HG03108 (cell line): Measurements from ENCODE around the gene PRKCE.
A peak's percentile ranks its signal among the peaks of the same experiment; 100 is the strongest.
"Not testable (repeated sequence)": the region's sequence is repeated elsewhere in the genome, so short reads cannot be mapped to it uniquely, and the experiment has no call there.

Experiments used
- ATAC-seq: cut with Tn5 transposase; IDR thresholded peaks from one replicate; pipeline ENCODE4 v1.9.1; 2021; ENCODE audit warnings: moderate library complexity; ENCODE audit not compliant: unreplicated experiment

Gene PRKCE

GRCh38 chr2:45881970-45882581 is 230.6 kb downstream of the PRKCE start:
- ATAC-seq = no peak

- no peak for ATAC-seq
Measured at GRCh38 chr2:45882707-45883602, 231.5 kb downstream of the PRKCE start.

GRCh38 chr2:45883603-45884000 is 232.1 kb downstream of the PRKCE start:
- no peak for ATAC-seq

DNA sequence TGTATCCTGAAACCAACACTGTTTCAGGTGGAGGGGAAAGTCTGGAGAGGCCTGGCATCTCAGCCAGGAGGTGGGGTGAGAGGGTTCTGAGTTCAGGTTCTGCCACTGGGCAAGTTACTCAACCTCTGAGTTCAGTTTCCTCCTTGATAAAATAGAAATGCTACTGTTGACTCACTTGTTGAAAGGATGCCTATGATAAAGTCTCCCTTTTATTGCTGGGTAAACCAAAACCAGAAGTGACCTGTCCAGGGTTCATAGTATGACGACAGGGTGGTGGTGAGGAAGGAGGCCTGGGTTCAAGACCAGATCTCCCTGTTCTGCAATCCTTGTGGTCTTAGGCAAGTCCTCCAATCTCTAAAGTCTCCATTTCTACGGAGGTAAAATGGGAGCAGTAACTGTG is 232.7 kb downstream of the PRKCE start:
- no peak for ATAC-seq

DNA sequence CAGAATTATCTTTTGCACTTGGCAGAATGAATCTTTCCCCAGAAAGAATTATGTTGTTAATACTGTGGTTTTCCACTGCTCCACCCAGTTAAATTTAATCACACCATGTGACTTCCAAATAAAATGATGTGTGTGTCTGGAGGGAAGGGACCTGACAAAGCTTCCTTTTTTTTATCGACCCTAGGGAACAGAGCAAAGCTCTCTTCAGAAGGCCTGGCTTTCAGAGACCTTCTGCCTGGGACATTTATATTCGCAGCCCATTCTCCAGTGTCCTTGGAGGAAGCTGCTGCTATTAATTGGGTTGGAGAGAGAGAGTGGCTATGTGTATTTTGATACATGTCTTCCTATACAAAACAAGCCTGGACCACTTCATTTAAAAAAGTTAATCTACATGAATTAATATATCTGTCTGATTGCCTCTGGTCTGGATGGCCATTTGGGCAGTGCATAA is 233.7 kb downstream of the PRKCE start:
- no peak for ATAC-seq

- ATAC-seq = no peak
Measured at GRCh38 chr2:45886171-45886663, 234.7 kb downstream of the PRKCE start.

DNA sequence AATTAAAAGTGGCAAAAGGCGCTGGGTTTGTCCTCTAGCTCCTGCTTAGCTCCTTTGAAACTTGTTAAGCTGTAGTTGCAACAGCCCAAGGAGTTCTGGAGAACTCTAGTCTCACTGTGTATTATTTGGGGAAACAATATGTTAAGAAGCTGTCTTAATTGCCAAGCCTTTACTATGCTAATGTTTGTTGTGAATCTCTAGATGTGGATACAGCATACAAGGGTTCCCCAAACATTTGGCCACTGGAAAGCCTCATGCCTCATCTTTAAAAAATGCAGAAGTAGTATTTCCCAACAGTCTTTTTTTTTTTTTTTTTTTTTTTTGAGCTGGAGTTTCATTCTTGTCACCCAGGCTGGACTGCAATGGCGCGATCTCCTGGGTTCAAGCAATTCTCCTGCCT is 236.7 kb downstream of the PRKCE start:
- ATAC-seq = no peak

DNA sequence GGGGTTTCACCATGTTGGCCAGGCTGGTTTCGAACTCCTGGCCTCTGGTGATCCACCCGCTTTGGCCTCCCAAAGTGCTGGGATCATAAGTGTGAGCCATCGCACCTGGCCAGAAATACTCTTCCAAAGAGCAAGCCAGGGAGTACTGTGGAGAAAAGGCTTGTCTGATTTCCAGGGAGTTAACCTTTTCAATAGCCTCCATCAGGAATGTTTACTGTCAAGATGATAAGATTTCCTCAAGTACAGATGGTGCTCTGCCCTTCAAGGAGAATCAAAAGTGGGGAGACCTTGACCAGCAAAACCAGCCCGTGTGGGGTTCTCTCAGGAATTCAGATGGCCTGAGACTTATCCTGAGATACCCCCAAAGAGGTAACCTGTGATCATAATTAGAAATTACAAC is 237.2 kb downstream of the PRKCE start:
- ATAC-seq = no peak

DNA sequence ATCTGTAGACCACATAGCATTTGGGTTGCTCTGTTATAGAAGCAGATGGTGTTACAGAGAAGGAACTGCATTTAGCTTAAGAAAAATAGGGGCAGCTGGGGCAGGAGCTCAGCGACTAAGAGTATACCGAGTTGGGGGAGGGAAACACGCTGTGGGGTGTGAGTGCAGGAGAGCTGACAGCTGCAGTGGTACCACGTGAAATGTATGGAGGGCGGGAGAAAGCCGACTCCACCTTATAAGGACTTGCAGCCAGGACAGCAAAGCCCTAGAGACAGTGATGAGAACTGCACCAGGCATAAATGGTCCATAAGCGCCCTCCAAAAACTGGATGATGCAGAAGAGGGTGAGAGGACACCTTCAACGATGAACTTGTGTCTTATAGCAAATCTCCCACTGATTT is 237.6 kb downstream of the PRKCE start:
- peak; percentile 78 for ATAC-seq

DNA sequence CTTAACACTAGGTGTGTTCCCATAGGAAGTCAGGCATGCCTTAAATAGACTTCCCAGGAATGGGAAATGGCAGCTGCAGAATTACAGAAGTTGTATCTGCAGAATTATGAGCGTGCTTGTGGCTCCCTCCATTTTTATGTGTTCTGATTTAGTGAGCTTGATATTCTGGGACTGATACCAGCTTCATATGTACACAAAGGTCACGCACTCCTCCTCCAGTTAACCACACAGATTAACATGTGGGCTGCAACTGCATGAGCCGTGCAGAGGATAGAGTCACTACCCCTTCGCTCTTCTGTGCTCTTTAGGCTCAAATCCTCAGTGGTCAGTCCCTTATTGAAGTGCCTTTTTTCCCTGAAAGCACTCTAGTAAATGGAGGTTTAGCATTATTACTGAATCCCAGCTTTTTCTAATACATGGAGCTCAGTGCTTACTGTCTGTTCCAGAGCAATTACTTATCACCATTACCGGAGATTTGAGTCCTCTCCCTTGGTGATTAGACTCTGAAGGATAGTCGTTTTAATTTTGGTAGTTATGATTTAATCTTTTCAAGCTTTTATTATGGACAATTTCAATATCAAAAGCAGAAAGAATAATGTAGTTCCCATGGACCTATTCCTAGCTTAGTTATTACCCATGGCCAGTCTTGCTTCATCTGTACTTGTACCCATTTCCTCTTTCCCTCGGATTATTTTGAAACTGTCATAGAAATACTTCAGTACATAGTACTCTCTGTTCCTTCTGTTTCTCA is 238.3 kb downstream of the PRKCE start:
- peak; percentile 32 for ATAC-seq

GRCh38 chr2:45890371-45890646 is 238.8 kb downstream of the PRKCE start:
- not testable (repeated sequence) for ATAC-seq

DNA sequence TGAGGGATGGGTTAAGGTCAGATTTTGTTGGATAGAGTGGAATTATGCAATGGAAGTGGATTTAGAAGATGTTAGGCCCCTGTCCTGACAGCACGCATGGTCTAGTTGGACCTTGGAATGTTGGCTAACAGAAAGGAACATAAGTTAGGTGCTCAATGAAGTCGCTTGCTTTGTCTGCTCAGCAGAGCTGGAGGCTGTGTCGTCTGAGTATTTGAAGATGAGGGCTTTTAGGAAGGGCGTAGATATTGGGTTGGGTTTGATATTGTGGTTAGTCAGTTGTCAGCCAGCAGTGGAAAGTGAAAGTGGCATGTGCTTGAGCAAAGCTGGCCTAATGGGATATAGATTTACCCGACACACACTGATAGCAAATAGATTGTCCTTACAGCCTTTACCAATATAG is 239.3 kb downstream of the PRKCE start:
- ATAC-seq = no peak

GRCh38 chr2:45891719-45892424 is 240.4 kb downstream of the PRKCE start:
- no peak for ATAC-seq

DNA sequence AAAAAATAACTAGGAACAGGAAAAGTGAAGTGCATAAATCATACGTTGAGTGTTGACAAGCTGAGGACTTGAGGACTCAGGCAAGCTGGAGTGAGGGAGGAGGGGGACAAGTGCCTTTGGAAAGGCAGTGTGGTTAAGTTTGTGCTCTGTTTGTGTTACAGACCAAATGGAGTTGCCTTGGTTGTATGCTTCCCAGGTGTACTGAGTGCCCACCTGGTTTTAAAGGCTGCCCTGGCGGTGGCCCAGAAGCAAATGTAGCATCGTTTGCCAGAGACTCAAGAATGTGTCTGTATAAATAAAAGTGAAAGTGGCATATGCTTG is 240.9 kb downstream of the PRKCE start:
- no peak for ATAC-seq

DNA sequence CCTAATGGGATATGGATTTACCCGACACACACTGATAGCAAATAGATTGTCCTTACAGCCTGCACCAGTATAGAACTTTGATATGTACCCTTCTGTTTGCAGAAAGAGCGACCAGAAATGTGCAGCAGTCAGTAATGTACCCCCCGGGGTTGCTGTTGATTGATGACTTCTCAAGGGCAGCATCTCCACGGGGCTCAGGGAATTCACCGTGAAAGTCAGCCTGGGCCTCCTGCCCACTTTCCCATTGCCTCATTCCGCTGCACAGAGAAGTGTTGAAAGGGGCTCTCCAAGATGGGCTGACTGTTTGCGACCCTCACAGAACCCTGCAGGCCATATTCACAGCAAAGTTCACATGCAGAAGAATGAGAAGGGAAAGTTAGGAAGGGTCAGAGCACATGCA is 241.3 kb downstream of the PRKCE start:
- ATAC-seq = no peak

- no peak for ATAC-seq
Measured at GRCh38 chr2:45894211-45894610, 242.7 kb downstream of the PRKCE start.

GRCh38 chr2:45895241-45895861 is 243.9 kb downstream of the PRKCE start:
- no peak for ATAC-seq

GRCh38 chr2:45896311-45896710 is 244.8 kb downstream of the PRKCE start:
- ATAC-seq = no peak

DNA sequence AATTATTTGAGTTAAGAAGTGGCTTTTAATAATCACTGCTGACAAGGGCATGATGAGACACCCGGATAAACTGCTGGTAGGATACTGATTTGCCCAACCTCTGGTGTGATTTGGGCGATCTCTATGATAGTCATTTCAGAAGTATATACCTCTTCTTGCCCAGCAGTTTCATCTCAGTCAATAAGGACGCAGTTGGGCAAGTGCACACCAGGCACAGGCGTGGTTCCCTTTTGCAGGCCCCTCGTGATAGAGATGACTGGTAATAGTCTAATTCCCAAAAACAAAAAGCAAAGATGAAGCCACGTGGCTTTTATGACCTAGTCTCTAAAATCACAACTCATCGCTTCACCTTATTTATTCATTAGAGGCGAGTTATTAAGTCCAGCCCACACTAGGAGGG is 246.4 kb downstream of the PRKCE start:
- no peak for ATAC-seq

GRCh38 chr2:45898819-45899218 is 247.3 kb downstream of the PRKCE start:
- no peak for ATAC-seq

GRCh38 chr2:45899926-45900325 is 248.5 kb downstream of the PRKCE start:
- no peak for ATAC-seq
